Ascending aorta (tissue), 2 donors: ENCODE data around the gene OLFML2A. TPM values are rescaled to one million over a fixed set of nuclear protein-coding genes. Genes with fewer than 3 reads are reported as not detected.

ENCODE experiments used
- DNase-seq, 2 donors: peaks; one replicate each; pipeline ENCODE4 v3.0.0-alpha.2; 2019; ENCODE audit warnings: low spot score in 2 of 2
- H3K27ac ChIP-seq, 2 donors: fragments of 200-600 bp; sonication (generic); one replicate each; pipeline ENCODE4 v1.5.1; 2016 to 2017; ENCODE audit warnings: mild to moderate bottlenecking in 1 of 2
- H3K27me3 ChIP-seq: fragments of 200-600 bp; sonication (generic); one replicate; pipeline ENCODE4 v1.5.1; 2017
- H3K36me3 ChIP-seq, 2 donors: fragments of 200-600 bp; sonication (generic); one replicate each; pipeline ENCODE4 v1.5.1; 2016
- H3K4me1 ChIP-seq, 2 donors: fragments of 200-600 bp; sonication (generic); one replicate each; pipeline ENCODE4 v1.5.1; 2016 to 2017; ENCODE audit warnings: mild to moderate bottlenecking in 1 of 2
- H3K4me3 ChIP-seq, 2 donors: fragments of 200-600 bp; sonication (generic); one replicate each; pipeline ENCODE4 v1.5.1; 2016 to 2017; ENCODE audit warnings: mild to moderate bottlenecking in 1 of 2
- H3K9me3 ChIP-seq, 2 donors: fragments of 200-600 bp; sonication (generic); one replicate each; pipeline ENCODE4 v1.5.1; 2016
- intact Hi-C: fragments of 100-400 bp; cut with DNase I; formaldehyde crosslinking; loops from one replicate; pipeline ENCODE4 v1.15.1; 2023
- total RNA-seq: library from RNA; depleted of rRNA; stranded (reverse); fragments of >200 nt; gene quantifications from one replicate; pipeline ENCODE4 v1.1.0, GENCODE V29; 2016
- TF ChIP-seq, protein P1 (sequence below), 3 experiments: fragments of 200-600 bp in 2 of 3; fragments of 450-650 bp in 1 of 3; sonication (generic) in 2 of 3; IDR thresholded peaks; one replicate each; pipeline ENCODE4 v1.5.1; 2016 to 2019; ENCODE audit warnings: antibody characterized with exemption in 3 of 3, mild to moderate bottlenecking in 1 of 3, moderate library complexity in 1 of 3

The OLFML2A gene
- total RNA-seq, 1 donor from 2014 or later = 129 TPM

DNA sequence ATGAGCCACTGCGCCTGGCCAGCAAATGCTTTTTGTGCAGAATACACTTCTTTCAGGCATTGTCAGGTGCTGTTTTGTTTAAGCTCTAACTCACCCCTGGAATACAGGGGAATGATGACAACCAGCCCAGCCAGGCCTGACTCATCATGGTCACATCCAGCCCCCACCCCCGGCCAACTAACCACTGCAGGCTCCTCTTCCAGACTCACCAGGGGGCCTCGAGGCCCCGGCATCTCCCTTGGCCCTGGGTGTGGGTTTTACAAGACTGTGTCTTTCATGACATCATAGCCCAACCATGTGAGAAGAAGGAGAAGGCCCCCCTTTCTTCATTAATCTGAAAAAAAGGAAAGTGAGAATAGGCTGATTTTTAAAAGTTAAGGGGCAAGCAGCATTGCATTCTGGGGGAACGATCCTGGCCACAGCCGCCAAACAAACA lies 35.5 kb downstream of the OLFML2A start:
- Histone ChIP-seq H3K4me1 (no peaks in the 10 kb centered on the region), H3K27ac (no peak overlapping the region), H3K36me3 (no peaks in the 10 kb centered on the region), H3K27me3 (no peaks in the 10 kb centered on the region), H3K4me3 (no peak overlapping the region), H3K9me3 (no peaks in the 10 kb centered on the region)
- TF ChIP-seq, protein P1, sequence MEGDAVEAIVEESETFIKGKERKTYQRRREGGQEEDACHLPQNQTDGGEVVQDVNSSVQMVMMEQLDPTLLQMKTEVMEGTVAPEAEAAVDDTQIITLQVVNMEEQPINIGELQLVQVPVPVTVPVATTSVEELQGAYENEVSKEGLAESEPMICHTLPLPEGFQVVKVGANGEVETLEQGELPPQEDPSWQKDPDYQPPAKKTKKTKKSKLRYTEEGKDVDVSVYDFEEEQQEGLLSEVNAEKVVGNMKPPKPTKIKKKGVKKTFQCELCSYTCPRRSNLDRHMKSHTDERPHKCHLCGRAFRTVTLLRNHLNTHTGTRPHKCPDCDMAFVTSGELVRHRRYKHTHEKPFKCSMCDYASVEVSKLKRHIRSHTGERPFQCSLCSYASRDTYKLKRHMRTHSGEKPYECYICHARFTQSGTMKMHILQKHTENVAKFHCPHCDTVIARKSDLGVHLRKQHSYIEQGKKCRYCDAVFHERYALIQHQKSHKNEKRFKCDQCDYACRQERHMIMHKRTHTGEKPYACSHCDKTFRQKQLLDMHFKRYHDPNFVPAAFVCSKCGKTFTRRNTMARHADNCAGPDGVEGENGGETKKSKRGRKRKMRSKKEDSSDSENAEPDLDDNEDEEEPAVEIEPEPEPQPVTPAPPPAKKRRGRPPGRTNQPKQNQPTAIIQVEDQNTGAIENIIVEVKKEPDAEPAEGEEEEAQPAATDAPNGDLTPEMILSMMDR (IDR thresholded peaks at IDR 0.05) = no peak
- intact Hi-C loops = loop anchor here (10.0 kb wide), 1 partner anchor 308 kb away; the partner anchor contains the start of gene NR5A1
- DNase-seq = no peak

DNA sequence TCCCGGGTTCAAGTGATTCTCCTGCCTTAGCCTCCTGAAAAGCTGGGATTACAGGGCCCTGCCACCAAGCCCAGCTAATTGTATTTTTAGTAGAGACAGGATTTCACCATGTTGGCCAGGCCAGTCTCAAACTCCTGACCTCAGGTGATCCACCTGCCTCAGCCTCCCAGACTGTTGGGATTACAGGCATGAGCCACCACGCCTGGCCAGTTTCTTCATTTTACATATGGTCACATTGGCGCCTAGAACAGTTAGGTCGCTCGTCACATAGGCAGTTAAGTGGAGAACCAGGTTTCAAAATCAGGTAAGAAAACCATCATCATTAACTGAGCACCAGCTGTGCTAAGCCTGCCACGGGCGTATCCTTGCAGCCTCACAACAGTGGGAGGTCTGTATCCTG lies 36.1 kb downstream of the OLFML2A start:
- Histone ChIP-seq H3K36me3 (no peaks in the 10 kb centered on the region), H3K9me3 (no peaks in the 10 kb centered on the region), H3K27me3 (no peaks in the 10 kb centered on the region), H3K4me1 (no peaks in the 10 kb centered on the region), H3K27ac (no peak overlapping the region), H3K4me3 (no peak overlapping the region)
- intact Hi-C loops = loop anchor here (10.0 kb wide), 1 partner anchor 308 kb away; the partner anchor contains the start of gene NR5A1
- no peak for DNase-seq
- TF ChIP-seq, protein P1 (IDR thresholded peaks at IDR 0.05) = no peak

DNA sequence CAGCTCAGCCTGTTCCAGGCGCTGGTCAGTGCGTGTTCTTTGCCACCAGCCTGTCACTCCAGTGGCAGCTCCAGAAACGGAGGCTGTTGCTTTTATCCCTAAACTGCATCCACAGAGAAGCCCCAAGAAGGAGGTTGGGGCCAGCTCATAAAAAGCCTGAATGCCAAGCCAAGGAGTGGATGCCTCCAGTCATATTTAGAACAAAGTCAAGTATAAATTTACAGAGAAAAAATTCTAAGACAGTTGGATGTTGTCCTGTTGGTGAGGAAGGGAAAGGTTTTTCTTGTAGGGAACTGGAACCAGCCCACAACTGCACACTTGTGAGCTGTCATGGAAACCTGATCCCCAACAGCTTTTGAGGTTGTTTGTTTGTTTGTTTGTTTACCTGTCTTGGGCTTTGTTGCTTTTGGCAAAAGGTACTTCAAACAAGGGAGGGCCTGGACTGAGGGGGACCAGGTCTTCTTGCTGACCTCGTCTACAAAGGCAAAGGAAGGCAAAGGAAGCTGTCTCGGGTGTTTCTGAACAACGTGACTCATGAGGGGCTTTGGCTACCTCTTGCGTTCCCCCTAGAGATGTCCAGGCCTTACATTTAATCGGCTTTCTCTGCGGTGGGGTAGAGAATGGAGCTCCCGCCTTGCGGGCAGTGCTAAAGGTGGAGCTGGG lies 36.7 kb downstream of the OLFML2A start:
- Histone ChIP-seq H3K27me3 (no peaks in the 10 kb centered on the region), H3K9me3 (no peaks in the 10 kb centered on the region), H3K36me3 (no peaks in the 10 kb centered on the region), H3K4me1 (no peaks in the 10 kb centered on the region), H3K27ac (no peak overlapping the region), H3K4me3 (no peak overlapping the region)
- no peak for DNase-seq
- TF ChIP-seq, protein P1 (IDR thresholded peaks at IDR 0.05) = no peak
- intact Hi-C loops = loop anchor here (10.0 kb wide), 1 partner anchor 309 kb away; the partner anchor contains the start of gene NR5A1

DNA sequence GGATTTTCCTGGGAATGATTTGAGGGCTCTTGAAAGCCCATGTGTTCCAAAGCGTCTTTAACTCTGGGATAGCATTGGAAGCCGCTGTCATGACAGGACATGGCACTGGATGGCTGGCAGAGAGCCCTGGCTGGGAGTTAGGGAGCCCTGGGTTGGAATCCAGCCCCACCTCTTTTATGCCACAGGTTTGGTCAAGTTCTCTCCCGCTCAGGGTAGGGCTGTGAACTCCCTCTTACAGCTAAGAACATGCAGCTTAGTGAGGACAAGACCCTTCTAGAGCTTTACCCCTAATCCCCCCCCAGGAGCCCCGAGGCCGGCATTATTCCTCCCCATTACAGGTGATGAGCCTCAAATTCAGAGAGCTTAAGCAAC lies 37.2 kb downstream of the OLFML2A start:
- H3K27me3 ChIP-seq = no peaks in the 10 kb centered on the region
- no peaks in the 10 kb centered on the region for H3K9me3 ChIP-seq
- H3K36me3 ChIP-seq = no peaks in the 10 kb centered on the region
- DNase-seq = no peak
- no peak overlapping the region for H3K27ac ChIP-seq
- TF ChIP-seq, protein P1 (IDR thresholded peaks at IDR 0.05) = no peak
- intact Hi-C loops = loop anchor here (10.0 kb wide), 1 partner anchor 309 kb away; the partner anchor contains the start of gene NR5A1
- H3K4me3 ChIP-seq = no peak overlapping the region
- no peaks in the 10 kb centered on the region for H3K4me1 ChIP-seq

DNA sequence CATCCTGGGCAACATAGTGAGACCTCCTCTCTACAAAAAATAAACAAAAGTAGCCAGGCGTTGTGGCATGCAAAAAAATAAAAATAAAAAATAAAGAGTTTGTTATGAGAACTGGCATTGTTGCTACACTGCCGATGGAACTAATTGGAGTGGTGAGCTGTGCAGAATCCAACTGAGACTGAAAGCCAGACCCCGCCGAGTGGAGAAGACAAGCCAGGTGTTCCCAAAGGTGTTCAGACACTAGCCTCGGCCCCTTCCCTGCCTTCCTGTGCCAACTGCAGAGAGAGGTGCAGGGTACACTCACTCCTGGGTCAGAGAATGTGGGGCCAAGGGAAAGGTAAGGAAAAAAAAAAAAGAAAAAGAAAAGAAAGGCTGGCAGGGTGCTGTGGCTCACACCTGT lies 38.7 kb downstream of the OLFML2A start:
- Histone ChIP-seq H3K27me3 (no peaks in the 10 kb centered on the region), H3K4me3 (no peak overlapping the region), H3K4me1 (no peaks in the 10 kb centered on the region), H3K27ac (no peak overlapping the region), H3K36me3 (no peaks in the 10 kb centered on the region), H3K9me3 (no peaks in the 10 kb centered on the region)
- DNase-seq = no peak
- intact Hi-C loops = loop anchor here (10.0 kb wide), 1 partner anchor 311 kb away; the partner anchor contains the start of gene NR5A1
- TF ChIP-seq, protein P1 (IDR thresholded peaks at IDR 0.05) = no peak
